Activated naive CD4-positive, alpha-beta T cell treated with anti-CD3 and anti-CD28 coated beads, Interleukin-2, amount 50 U/mL, for 16 hours (primary cell): ENCODE measurements around the gene ZBTB26.
A peak's percentile ranks its signal among the peaks of the same experiment; 100 is the strongest.
"Not testable (repeated sequence)": the region's sequence is repeated elsewhere in the genome, so short reads cannot be mapped to it uniquely, and the experiment has no call there.

Experiments used
- DNase-seq: peaks from one replicate; pipeline ENCODE4 v3.0.0-alpha.2; 2020

The ZBTB26 gene

DNA sequence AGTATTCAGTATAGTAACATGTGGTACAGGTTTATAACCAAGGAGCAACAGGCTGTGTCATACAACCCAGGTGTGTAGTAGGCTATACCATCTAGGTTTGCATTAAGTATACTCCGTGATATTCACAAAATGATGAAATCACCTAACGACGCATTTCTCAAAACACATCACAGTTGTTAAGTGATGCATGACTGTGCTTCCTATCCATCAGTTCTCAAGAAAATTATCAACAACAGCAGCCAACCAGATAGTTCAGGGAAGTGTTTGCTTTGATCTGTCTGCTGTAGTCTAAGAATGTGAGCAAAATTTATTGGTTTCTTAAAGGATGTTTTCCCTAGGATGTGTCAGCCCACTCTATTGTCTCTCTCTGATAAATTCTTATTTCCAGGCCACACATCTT, 7.4 kb downstream of the ZBTB26 start:
- DNase-seq: no peak

GRCh38 chr9:122922713-122923112, 8.6 kb downstream of the ZBTB26 start:
- no peak for DNase-seq

- DNase-seq: no peak
Measured at GRCh38 chr9:122918310-122918709, 13.0 kb downstream of the ZBTB26 start.

- DNase-seq: peak; percentile 77
Measured at GRCh38 chr9:122912964-122913673, 18.2 kb downstream of the ZBTB26 start, which contains the start of gene ZBTB6. Gene ZBTB6, minus strand, starts transcription at chr9:122913323. Its CDS starts 1,251 bp downstream, at chr9:122912072.

DNA sequence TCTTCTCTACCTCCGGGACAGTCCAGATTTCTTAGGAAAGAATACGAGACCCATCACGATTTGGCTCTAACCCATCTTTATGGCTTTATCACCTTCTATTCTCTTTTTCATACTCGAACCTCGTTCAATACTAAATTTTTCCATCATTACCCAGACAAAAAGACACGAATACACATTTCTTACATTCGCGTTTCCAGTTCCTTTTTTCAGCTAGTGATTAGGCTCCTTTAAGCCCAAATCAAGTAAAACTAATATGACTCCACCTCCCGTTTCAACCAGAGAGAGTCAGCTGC, 18.7 kb downstream of the ZBTB26 start:
- no peak for DNase-seq

- not testable (repeated sequence) for DNase-seq
Measured at GRCh38 chr9:122906122-122906521, 25.2 kb downstream of the ZBTB26 start.

DNA sequence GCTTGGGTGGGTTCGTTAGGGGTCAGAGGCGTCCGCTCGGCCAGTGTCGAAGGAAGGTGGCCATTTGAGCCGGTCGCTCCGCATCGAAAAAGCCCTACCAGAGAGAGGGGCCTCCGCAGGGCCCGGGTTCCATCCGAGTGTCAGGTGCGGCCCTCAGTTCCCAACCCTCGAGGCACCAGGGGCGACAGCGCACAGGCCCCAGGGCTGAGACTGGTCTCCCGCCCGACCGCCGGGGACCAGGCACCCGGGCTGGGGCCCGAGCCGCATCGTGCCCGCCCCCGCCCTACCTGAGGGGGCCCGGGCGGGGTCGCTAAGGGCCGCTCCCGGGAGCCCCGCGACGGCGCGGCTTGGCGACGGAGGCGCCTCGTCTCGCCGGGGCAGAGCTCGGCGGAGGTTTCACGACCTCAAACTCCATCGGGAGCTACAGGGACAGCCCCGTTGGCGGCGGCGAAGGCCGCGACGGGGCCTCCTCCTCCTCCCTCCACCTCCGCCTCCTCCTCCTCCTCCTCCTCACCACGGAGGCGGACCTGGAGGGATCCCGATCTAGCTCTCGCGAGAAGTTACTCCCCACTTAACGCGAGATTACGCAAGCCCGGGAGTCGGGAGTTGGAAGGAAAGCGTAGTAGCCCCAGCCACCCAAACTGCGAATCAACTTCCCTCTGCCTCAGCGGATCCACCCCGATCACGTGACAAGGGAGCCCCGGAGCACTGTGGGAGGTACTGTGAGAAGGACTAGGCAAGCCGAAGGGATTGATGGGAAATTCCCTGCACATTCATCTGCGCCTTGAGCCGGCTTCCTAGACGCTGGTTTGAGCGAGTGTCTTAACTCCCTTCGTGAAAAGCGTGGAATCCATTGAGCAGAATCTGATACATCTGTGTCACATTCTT, 26.2 kb downstream of the ZBTB26 start, which contains the start of gene RC3H2:
RC3H2 (minus strand) TSS at position 537 of the 888 bp plus-strand sequence. CDS start 7,850 bp downstream, outside the sequence.
- DNase-seq: peak; percentile 94

- peak; percentile 17 for DNase-seq
Measured at GRCh38 chr9:122904466-122904822, 26.9 kb downstream of the ZBTB26 start.

DNA sequence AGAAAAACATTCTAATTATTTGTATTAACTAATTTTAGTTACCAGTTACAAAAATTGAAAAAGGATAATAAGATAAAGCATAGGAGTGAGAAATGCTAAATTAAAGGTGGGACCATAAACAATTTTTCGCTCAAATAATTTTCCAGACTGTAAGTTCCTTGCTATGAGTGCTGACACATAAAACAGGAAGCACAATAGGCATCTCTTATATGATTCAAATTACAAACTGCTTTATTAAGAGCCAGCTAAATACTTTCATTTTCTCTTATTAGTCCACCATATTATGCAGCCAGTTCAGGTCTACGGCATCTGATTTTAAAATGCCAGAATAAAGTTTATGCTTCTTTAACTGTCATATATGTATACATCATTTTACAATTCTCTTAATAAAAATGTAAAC, 30.5 kb downstream of the ZBTB26 start:
- no peak for DNase-seq

DNA sequence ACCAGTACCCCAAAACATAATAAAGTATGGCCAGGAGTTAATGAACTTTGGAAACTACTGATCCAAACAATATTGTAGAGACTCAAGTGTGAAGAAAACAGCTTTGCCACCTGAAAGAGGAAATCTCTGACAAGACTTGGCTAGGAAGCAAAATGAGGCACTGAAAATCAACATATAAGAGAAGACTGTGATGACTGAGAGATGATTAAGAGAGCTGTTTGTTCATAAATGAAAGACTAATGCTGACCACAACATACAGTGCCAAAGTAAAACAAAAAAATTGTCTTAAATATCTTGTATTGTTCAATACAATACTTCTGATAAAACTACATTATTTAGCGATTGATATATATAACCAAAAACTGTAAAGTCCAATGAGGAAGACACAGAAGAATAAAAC, 33.3 kb downstream of the ZBTB26 start:
- DNase-seq: no peak

- no peak for DNase-seq
Measured at GRCh38 chr9:122888480-122888879, 42.8 kb downstream of the ZBTB26 start.

GRCh38 chr9:122883125-122883524, 48.2 kb downstream of the ZBTB26 start:
- DNase-seq: no peak

GRCh38 chr9:122879443-122879842, 51.9 kb downstream of the ZBTB26 start:
- DNase-seq: no peak

- no peak for DNase-seq
Measured at GRCh38 chr9:122875523-122875922, 55.8 kb downstream of the ZBTB26 start.

GRCh38 chr9:122867276-122867675, 64.0 kb downstream of the ZBTB26 start:
- DNase-seq: not testable (repeated sequence)

DNA sequence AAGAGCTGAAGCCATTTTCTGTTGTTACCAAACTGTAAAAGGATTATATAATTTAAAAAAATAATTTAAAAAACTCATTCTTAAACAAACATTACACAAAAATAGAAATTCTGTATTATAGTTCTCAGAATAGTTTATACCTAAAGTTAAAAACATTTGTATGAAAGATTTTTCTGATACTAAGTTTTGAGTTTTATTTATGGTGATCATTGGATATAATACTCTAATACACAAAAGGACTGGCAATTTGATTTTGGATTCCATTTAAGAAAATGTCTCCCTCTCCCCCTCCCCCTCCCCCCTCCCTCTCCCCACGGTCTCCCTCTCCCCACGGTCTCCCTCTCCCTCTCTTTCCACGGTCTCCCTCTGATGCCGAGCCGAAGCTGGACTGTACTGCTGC, 65.2 kb downstream of the ZBTB26 start:
- no peak for DNase-seq
